Transverse colon (tissue), 4 donors: ENCODE results near the gene GPR42. TPM values are rescaled to one million over a fixed set of nuclear protein-coding genes. Genes with fewer than 3 reads are reported as not detected.

Experiments used
- DNase-seq: peaks from one replicate; pipeline ENCODE4 v3.0.0-alpha.2; 2019
- H3K27ac ChIP-seq, 4 donors: fragments of 200-600 bp; sonication (generic); 2 replicates each; pipeline ENCODE4 v1.5.1; 2016 to 2018; ENCODE audit warnings: inconsistent platforms in 4 of 4
- H3K27me3 ChIP-seq: fragments of 200-600 bp; sonication (generic); 2 replicates; pipeline ENCODE4 v1.5.1; 2017; ENCODE audit warnings: inconsistent platforms
- H3K36me3 ChIP-seq, 4 donors: fragments of 200-600 bp; sonication (generic); 2 replicates each; pipeline ENCODE4 v1.5.1; 2017 to 2019; ENCODE audit warnings: inconsistent platforms in 4 of 4
- H3K4me1 ChIP-seq, 4 donors: fragments of 200-600 bp; sonication (generic); 2 replicates each; pipeline ENCODE4 v1.5.1; 2017 to 2020; ENCODE audit warnings: inconsistent platforms in 4 of 4
- H3K4me3 ChIP-seq, 4 donors: fragments of 200-600 bp; sonication (generic); 1 replicate in 1 of 4; 2 replicates in 3 of 4; pipeline versions ENCODE4 v1.5.1 to v1.6.1; 2017 to 2019; ENCODE audit warnings: inconsistent platforms in 4 of 4
- H3K9me3 ChIP-seq, 2 donors: fragments of 200-600 bp; sonication (generic); 2 replicates each; pipeline ENCODE4 v1.5.1; 2017 to 2019; ENCODE audit warnings: inconsistent platforms in 2 of 2
- EP300 ChIP-seq: sonication (generic); formaldehyde crosslinking; IDR thresholded peaks from one replicate; pipeline ENCODE4 v1.6.1; 2017; ENCODE audit warnings: antibody characterized with exemption, low read depth
- POLR2A ChIP-seq: fragments of 450-650 bp; IDR thresholded peaks from one replicate; pipeline ENCODE4 v1.6.1; 2016; ENCODE audit warnings: antibody characterized with exemption, mild to moderate bottlenecking, moderate library complexity
- POLR2AphosphoS5 ChIP-seq, 3 donors: sonication (generic); formaldehyde crosslinking; IDR thresholded peaks; one replicate each; pipeline ENCODE4 v1.6.1; 2016; ENCODE audit warnings: antibody characterized with exemption in 3 of 3
- WGBS, 2 donors: methylation state at CpG; one replicate each; pipeline ENCODE4 v1.1.5; 2018; ENCODE audit warnings: low coverage in 1 of 2; 5-methylcytosine and 5-hydroxymethylcytosine counted together
- in situ Hi-C, 4 donors: fragments of 200-750 bp; cut with MboI; loops; one replicate each; pipeline versions ENCODE4 v1.15.0 to v1.15.1; 2017; ENCODE audit warnings: low sequenced_read_pairs in 3 of 4, low pct_ligation_motif_present in 1 of 4, low pct_unique_long_range_greater_than_20kb in 1 of 4
- intact Hi-C: fragments of 100-400 bp; cut with DNase I; formaldehyde crosslinking; loops from one replicate; pipeline ENCODE4 v1.15.1; 2023; ENCODE audit warnings: low total_unique reads
- total RNA-seq, 4 donors: library from RNA; depleted of rRNA; stranded (reverse); fragments of >200 nt; gene quantifications; one replicate each; pipeline ENCODE4 v1.1.0, GENCODE V29; 2016
- TF ChIP-seq, protein P1 (sequence below), 5 experiments: fragments of 200-600 bp in 3 of 5; fragments of 450-650 bp in 2 of 5; sonication (generic) in 3 of 5; IDR thresholded peaks; 1 replicate in 2 of 5; 2 replicates in 3 of 5; pipeline ENCODE4 v1.5.1; 2016 to 2017; ENCODE audit warnings: antibody characterized with exemption in 5 of 5, inconsistent platforms in 3 of 5, mild to moderate bottlenecking in 2 of 5, moderate library complexity in 1 of 5

GPR42 gene
- total RNA-seq, 4 donors from 2014 or later = not detected

DNA sequence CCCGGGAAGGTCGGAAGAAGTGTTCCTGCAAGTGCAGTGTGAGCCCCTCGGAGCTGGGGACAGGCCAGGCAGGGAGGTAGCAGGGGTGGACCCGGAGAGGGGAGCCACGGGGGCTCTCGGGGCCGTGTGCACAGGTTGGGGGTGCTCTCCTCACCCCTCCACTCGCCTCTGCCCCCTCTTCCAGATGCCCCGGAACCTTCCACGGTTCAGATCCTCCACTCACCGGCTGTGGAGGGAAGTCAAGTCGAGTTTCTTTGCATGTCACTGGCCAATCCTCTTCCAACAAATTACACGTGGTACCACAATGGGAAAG lies 32.9 kb upstream of the GPR42 start:
- Histone ChIP-seq H3K27ac (no peak overlapping the region), H3K4me1 (no peaks in the 10 kb centered on the region), H3K9me3 (no peaks in the 10 kb centered on the region), H3K27me3 (no peaks in the 10 kb centered on the region), H3K36me3 (no peaks in the 10 kb centered on the region), H3K4me3 (no peak overlapping the region)
- TF ChIP-seq EP300 (no peak), POLR2A (no peak), POLR2AphosphoS5 (IDR thresholded peaks at IDR 0.05) (no peak)
- TF ChIP-seq, protein P1, sequence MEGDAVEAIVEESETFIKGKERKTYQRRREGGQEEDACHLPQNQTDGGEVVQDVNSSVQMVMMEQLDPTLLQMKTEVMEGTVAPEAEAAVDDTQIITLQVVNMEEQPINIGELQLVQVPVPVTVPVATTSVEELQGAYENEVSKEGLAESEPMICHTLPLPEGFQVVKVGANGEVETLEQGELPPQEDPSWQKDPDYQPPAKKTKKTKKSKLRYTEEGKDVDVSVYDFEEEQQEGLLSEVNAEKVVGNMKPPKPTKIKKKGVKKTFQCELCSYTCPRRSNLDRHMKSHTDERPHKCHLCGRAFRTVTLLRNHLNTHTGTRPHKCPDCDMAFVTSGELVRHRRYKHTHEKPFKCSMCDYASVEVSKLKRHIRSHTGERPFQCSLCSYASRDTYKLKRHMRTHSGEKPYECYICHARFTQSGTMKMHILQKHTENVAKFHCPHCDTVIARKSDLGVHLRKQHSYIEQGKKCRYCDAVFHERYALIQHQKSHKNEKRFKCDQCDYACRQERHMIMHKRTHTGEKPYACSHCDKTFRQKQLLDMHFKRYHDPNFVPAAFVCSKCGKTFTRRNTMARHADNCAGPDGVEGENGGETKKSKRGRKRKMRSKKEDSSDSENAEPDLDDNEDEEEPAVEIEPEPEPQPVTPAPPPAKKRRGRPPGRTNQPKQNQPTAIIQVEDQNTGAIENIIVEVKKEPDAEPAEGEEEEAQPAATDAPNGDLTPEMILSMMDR (IDR thresholded peaks at IDR 0.05) = no peak
- no peak for DNase-seq
- 85% methylated on average over 12 of the region's 13 CpGs; no CpG with 5 or more reads in 1 of the 2 donors for WGBS, 2 donors
- in situ Hi-C loops = no loop called here
- intact Hi-C loops = no loop called here

DNA sequence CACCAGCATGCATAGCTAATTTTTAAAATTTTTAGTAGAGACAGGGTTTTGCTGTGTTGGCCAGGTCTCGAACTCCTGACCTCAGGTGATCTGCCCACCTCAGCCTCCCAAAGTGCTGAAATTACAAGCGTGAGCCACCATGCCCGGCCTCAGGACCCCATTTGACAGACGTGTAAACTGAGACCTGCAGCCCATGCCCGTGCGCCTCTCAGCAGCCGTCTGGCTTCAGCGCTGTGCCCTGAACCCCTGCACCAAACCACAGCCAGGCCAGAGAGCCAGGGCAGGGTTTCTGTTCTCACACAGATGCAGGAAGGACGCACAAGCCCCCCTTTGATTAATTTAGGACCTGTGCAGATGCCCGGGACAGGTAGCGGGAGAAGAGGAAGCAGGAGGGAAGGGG lies 30.4 kb upstream of the GPR42 start:
- H3K36me3 ChIP-seq = no peaks in the 10 kb centered on the region
- no peaks in the 10 kb centered on the region for H3K9me3 ChIP-seq
- in situ Hi-C loops (loop anchor here in 1 of 4 donors (10.0 kb wide), 1 partner anchor 154 kb away; the partner anchor contains the start of gene KRTDAP), intact Hi-C loops (no loop called here)
- TF ChIP-seq, protein P1 (IDR thresholded peaks at IDR 0.05) = no peak
- TF ChIP-seq EP300 (no peak), POLR2AphosphoS5 (IDR thresholded peaks at IDR 0.05) (no peak), POLR2A (no peak)
- no peaks in the 10 kb centered on the region for H3K4me1 ChIP-seq
- 90% methylated on average over 11 of the region's 11 CpGs; no CpG with 5 or more reads in 1 of the 2 donors for WGBS, 2 donors
- H3K4me3 ChIP-seq = no peak overlapping the region
- H3K27ac ChIP-seq = no peak overlapping the region
- DNase-seq = no peak
- H3K27me3 ChIP-seq = peaks cover 4% of the 10 kb centered on the region

DNA sequence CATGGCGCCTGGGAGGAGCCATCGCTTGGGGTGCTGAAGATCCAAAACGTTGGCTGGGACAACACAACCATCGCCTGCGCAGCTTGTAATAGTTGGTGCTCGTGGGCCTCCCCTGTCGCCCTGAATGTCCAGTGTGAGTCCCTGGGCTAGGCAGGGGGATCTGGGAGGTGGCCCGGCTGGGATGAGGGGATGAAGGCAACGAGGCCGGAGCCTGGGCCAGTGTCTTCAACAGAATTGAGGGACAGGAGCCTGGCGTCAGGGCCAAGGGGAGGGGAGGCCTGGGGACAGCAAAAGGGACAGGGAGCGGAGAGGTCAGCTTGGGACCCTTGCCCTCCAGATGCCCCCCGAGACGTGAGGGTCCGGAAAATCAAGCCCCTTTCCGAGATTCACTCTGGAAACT lies 29.9 kb upstream of the GPR42 start:
- intact Hi-C loops = no loop called here
- no peak for DNase-seq
- no peaks in the 10 kb centered on the region for H3K9me3 ChIP-seq
- H3K36me3 ChIP-seq = no peaks in the 10 kb centered on the region
- in situ Hi-C loops = loop anchor here in 1 of 4 donors (10.0 kb wide), 1 partner anchor 154 kb away; the partner anchor contains the start of gene KRTDAP
- TF ChIP-seq POLR2AphosphoS5 (IDR thresholded peaks at IDR 0.05) = no peak
- no peak for TF ChIP-seq POLR2A
- TF ChIP-seq, protein P1 (IDR thresholded peaks at IDR 0.05) = no peak
- no peak for TF ChIP-seq EP300
- H3K4me3 ChIP-seq = no peak overlapping the region
- no peak overlapping the region for H3K27ac ChIP-seq
- peaks cover 4% of the 10 kb centered on the region for H3K27me3 ChIP-seq
- whole genome bisulfite sequencing, 2 donors = 85% methylated on average over 16 of the region's 16 CpGs; no CpG with 5 or more reads in 1 of the 2 donors
- H3K4me1 ChIP-seq = no peaks in the 10 kb centered on the region

DNA sequence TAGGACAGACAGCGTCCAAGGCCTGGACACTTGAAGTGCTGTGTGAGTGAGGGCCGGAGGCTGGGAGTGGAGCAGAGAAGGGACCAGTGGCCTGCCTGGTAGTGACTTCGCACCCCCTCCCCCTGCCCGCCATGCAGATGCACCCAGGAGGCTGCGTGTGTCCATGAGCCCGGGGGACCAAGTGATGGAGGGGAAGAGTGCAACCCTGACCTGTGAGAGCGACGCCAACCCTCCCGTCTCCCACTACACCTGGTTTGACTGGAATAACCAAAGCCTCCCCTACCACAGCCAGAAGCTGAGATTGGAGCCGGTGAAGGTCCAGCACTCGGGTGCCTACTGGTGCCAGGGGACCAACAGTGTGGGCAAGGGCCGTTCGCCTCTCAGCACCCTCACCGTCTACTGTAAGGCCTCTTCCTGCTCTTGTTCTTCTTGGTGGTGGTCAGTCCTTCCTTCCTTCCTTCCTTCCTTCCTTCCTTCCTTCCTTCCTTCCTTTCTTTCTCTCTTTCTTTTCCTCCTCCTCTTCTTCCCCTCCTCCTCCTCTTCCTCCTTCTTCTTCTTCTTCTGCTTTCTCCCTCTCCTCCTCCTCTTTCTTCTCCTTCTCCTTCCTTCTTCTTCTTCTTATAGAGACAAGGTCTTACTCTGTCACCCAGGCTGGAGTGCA lies 29.2 kb upstream of the GPR42 start:
- DNase-seq = no peak
- Histone ChIP-seq H3K4me1 (no peaks in the 10 kb centered on the region), H3K27ac (no peak overlapping the region), H3K9me3 (no peaks in the 10 kb centered on the region), H3K4me3 (no peak overlapping the region), H3K27me3 (peaks cover 4% of the 10 kb centered on the region), H3K36me3 (no peaks in the 10 kb centered on the region)
- in situ Hi-C loops = loop anchor here in 1 of 4 donors (10.0 kb wide), 1 partner anchor 153 kb away; the partner anchor contains the start of gene KRTDAP
- intact Hi-C loops = no loop called here
- TF ChIP-seq, protein P1 (IDR thresholded peaks at IDR 0.05) = no peak
- TF ChIP-seq POLR2A = no peak
- no peak for TF ChIP-seq POLR2AphosphoS5 (IDR thresholded peaks at IDR 0.05)
- TF ChIP-seq EP300 = no peak
- WGBS, 2 donors = 60 to 83% methylated on average over 1 to 10 of the region's 14 CpGs
